Activated CD8-positive, alpha-beta T cell treated with anti-CD3 and anti-CD28 coated beads for 36 hours (primary cell): ENCODE data around the gene CPEB3. TPM values are rescaled to one million over a fixed set of nuclear protein-coding genes. Genes with fewer than 3 reads are reported as not detected.

Source experiments
- ATAC-seq: fragments of 200-7000 bp; cut with Tn5 transposase; one replicate; pipeline ENCODE4 v1.10.0; 2021; ENCODE audit warnings: mild to moderate bottlenecking, moderate library complexity
- CTCF ChIA-PET: fragments of 350-600 bp; sonication (Branson Sonifier 250); formaldehyde crosslinking; loops from one replicate; lab custom pipeline; 2021; ENCODE audit warnings: antibody characterized with exemption; lab: Charles Lee
- POLR2A ChIA-PET: fragments of 350-600 bp; sonication (Branson Sonifier 250); formaldehyde crosslinking; loops from one replicate; lab custom pipeline; 2021; ENCODE audit warnings: antibody characterized with exemption; lab: Charles Lee
- DNase-seq: peaks from one replicate; pipeline ENCODE4 v3.0.0-alpha.2; 2020
- H3K27ac Mint-ChIP-seq: one replicate; pipeline ENCODE4 v1.8.0; 2021; ENCODE audit warnings: mild to moderate bottlenecking, mixed read lengths
- H3K27me3 Mint-ChIP-seq: one replicate; pipeline ENCODE4 v1.8.0; 2021; ENCODE audit warnings: mixed read lengths
- H3K36me3 Mint-ChIP-seq: one replicate; pipeline ENCODE4 v1.8.0; 2021; ENCODE audit warnings: low read depth, mixed read lengths
- H3K4me1 Mint-ChIP-seq: one replicate; pipeline ENCODE4 v1.8.0; 2021; ENCODE audit warnings: low read depth, mixed read lengths
- H3K4me3 Mint-ChIP-seq: one replicate; pipeline ENCODE4 v1.8.0; 2021; ENCODE audit warnings: mild to moderate bottlenecking, moderate library complexity, mixed read lengths
- H3K9me3 Mint-ChIP-seq: one replicate; pipeline ENCODE4 v1.8.0; 2021; ENCODE audit warnings: mixed read lengths
- CTCF ChIP-seq: fragments of 200-600 bp; IDR thresholded peaks from one replicate; pipeline ENCODE4 v1.8.0; 2022; ENCODE audit warnings: antibody characterized with exemption, mild to moderate bottlenecking
- intact Hi-C: fragments of 100-400 bp; cut with micrococcal nuclease; formaldehyde crosslinking; loops from one replicate; pipeline ENCODE4 v1.10.0; 2022
- total RNA-seq, 2 experiments: library from RNA; stranded (reverse); gene quantifications; one replicate each; pipeline ENCODE4 v1.2.3, GENCODE V29; 2021

The CPEB3 gene
- total RNA-seq, 2 experiments from 2014 or later, result 1.8 to 2.2 TPM

GRCh38 chr10:92177546-92177945 is 113.3 kb downstream of the CPEB3 start:
- Mint-ChIP-seq H3K4me1 (no peaks in the 10 kb centered on the region), H3K9me3 (no peaks in the 10 kb centered on the region), H3K4me3 (no peak overlapping the region), H3K27me3 (no peaks in the 10 kb centered on the region), H3K36me3 (no peaks in the 10 kb centered on the region), H3K27ac (no peak overlapping the region)
- CTCF ChIA-PET, result no interaction called here
- no peak for TF ChIP-seq CTCF
- DNase-seq, result no peak
- ATAC-seq, result no peak
- intact Hi-C loops, result no loop called here
- POLR2A ChIA-PET, result interaction anchor here (0.7 kb wide), 1 partner anchor 251 kb away, joined by 3 read pairs; no protein-coding TSS in a partner anchor

- ChIA-PET POLR2A (no interaction called here), CTCF (no interaction called here)
- no peak overlapping the region for H3K4me3 Mint-ChIP-seq
- DNase-seq, result no peak
- no peaks in the 10 kb centered on the region for H3K4me1 Mint-ChIP-seq
- TF ChIP-seq CTCF, result no peak
- no peak for ATAC-seq
- H3K27me3 Mint-ChIP-seq, result no peaks in the 10 kb centered on the region
- no peak overlapping the region for H3K27ac Mint-ChIP-seq
- no peaks in the 10 kb centered on the region for H3K36me3 Mint-ChIP-seq
- no peaks in the 10 kb centered on the region for H3K9me3 Mint-ChIP-seq
- intact Hi-C loops, result no loop called here
These were observed 115.7 kb downstream of the CPEB3 start for GRCh38 chr10:92175164-92175563.

GRCh38 chr10:92173996-92174395 is 116.9 kb downstream of the CPEB3 start:
- DNase-seq (no peak), ATAC-seq (no peak)
- intact Hi-C loops, result no loop called here
- ChIA-PET CTCF (no interaction called here), POLR2A (no interaction called here)
- Mint-ChIP-seq H3K4me1 (no peaks in the 10 kb centered on the region), H3K27me3 (no peaks in the 10 kb centered on the region), H3K36me3 (peaks cover 7% of the 10 kb centered on the region), H3K9me3 (peaks cover 6% of the 10 kb centered on the region), H3K27ac (no peak overlapping the region), H3K4me3 (no peak overlapping the region)
- TF ChIP-seq CTCF, result no peak

GRCh38 chr10:92164036-92164696 is 126.7 kb downstream of the CPEB3 start:
- ATAC-seq, result no peak
- no peak for TF ChIP-seq CTCF
- no peak for DNase-seq
- H3K4me3 Mint-ChIP-seq, result no peak overlapping the region
- peaks cover 1% of the 10 kb centered on the region for H3K9me3 Mint-ChIP-seq
- no peak overlapping the region for H3K27ac Mint-ChIP-seq
- POLR2A ChIA-PET, result no interaction called here
- CTCF ChIA-PET, result no interaction called here
- no peaks in the 10 kb centered on the region for H3K4me1 Mint-ChIP-seq
- no peaks in the 10 kb centered on the region for H3K27me3 Mint-ChIP-seq
- intact Hi-C loops, result no loop called here
- peaks cover 2% of the 10 kb centered on the region for H3K36me3 Mint-ChIP-seq

GRCh38 chr10:92162541-92162940 is 128.3 kb downstream of the CPEB3 start:
- Mint-ChIP-seq H3K9me3 (peaks cover 1% of the 10 kb centered on the region), H3K27me3 (no peaks in the 10 kb centered on the region), H3K4me3 (no peak overlapping the region), H3K36me3 (peaks cover 2% of the 10 kb centered on the region), H3K4me1 (no peaks in the 10 kb centered on the region), H3K27ac (no peak overlapping the region)
- no peak for TF ChIP-seq CTCF
- POLR2A ChIA-PET, result no interaction called here
- intact Hi-C loops, result no loop called here
- DNase-seq (no peak), ATAC-seq (no peak)
- CTCF ChIA-PET, result no interaction called here
